HG02759 (cell line): ENCODE data around the gene SNX13.

Source experiments
- ATAC-seq: cut with Tn5 transposase; IDR thresholded peaks from one replicate; pipeline ENCODE4 v1.9.1; 2021; ENCODE audit warnings: mild to moderate bottlenecking, moderate library complexity; ENCODE audit not compliant: unreplicated experiment

The SNX13 gene, protein sequence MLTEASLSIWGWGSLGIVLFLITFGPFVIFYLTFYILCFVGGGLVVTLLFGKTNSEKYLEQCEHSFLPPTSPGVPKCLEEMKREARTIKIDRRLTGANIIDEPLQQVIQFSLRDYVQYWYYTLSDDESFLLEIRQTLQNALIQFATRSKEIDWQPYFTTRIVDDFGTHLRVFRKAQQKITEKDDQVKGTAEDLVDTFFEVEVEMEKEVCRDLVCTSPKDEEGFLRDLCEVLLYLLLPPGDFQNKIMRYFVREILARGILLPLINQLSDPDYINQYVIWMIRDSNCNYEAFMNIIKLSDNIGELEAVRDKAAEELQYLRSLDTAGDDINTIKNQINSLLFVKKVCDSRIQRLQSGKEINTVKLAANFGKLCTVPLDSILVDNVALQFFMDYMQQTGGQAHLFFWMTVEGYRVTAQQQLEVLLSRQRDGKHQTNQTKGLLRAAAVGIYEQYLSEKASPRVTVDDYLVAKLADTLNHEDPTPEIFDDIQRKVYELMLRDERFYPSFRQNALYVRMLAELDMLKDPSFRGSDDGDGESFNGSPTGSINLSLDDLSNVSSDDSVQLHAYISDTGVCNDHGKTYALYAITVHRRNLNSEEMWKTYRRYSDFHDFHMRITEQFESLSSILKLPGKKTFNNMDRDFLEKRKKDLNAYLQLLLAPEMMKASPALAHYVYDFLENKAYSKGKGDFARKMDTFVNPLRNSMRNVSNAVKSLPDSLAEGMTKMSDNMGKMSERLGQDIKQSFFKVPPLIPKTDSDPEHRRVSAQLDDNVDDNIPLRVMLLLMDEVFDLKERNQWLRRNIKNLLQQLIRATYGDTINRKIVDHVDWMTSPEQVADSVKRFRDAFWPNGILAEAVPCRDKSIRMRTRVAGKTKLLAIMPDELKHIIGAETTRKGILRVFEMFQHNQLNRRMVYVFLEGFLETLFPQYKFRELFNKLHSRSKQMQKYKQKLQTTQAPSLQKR

DNA sequence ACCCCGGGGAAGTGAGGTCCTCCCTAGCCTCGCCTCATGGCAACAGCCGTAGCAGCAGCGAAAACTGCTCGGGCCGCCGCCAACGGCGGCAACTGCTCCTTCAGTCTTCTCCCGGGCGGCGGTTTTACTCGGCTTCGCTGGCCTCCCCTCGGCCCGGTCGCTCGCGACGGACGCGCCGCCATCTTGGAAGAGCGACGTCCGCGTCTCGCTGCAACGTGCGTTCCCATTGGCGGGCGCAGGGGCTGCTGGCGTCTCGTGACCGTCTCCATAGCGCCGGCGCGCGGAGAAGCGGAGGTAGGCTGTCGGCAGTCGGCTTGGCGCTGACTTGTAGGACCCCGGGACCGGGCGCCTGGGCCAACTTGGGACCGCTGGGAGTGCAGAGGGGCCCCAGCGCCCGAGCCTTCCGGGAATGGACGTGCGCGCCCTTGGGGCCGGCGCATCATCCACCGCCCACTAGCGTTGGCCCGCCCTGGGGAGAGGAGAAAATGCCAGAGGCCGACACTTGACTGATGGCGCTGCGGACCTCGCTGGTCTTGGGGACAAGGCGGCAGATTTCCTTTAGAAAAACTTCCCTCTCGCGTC lies at the start of gene SNX13:
Gene SNX13, minus strand, starts transcription at position 193 of the 582 bp plus-strand sequence. CDS start 199 bp downstream, outside the sequence.
- ATAC-seq: peak; percentile 94

DNA sequence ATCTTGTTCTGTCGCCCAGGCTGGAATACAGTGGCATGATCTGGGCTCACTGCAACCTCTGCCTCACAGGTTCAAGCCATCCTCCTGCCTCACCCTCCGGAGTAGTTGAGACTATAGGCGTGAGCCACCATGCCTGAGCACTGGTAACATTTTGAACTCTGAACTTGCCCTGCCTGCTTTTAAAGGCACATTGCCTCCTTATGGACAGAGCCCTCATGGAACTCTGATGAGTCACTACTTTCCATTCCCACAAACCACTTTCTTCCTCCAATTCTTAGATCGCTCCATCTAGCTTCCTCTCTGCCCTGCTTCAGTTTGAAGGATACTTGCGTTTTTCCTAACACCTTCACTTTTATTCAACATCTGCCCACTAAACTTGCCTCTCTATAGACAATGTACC lies 49.3 kb upstream of the SNX13 start:
- no peak for ATAC-seq

DNA sequence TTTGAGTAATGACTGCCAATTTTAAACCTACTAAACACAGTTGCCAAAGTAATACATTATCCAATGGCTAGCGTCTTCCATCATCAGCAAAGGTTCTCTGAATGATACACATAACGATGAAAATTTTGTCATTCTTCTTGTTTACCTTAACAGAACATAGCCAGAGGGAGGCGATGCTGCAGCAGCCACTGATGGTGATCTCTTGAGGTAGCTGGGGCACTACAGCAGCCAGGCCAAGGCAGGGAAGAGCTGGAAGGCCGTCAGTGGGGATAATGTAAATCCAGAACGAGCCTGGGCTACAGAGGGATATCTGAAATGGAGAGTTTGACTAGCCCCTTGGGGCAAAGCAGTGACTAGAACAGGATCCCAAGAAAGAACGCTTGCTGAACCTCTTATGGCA lies 48.6 kb upstream of the SNX13 start:
- ATAC-seq: no peak

DNA sequence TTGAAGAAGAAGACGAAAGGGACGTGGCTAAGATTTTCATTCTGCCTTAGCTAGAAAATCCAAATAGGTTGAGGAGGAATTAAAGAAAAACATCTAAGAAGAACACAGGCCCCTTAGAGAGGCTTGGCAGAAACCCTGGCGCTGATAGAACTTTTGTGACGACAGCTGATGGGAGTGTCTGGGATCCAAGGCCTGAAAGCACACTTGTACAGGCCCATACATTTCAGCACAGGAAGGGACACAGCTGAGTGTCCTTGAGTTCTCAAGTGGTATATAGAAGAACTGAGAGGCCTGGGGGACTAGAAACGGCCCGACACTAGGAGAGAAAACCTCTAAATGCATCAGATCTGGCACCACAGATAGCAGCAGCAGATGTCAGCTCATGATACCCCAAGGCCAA lies 47.8 kb upstream of the SNX13 start:
- ATAC-seq: no peak

DNA sequence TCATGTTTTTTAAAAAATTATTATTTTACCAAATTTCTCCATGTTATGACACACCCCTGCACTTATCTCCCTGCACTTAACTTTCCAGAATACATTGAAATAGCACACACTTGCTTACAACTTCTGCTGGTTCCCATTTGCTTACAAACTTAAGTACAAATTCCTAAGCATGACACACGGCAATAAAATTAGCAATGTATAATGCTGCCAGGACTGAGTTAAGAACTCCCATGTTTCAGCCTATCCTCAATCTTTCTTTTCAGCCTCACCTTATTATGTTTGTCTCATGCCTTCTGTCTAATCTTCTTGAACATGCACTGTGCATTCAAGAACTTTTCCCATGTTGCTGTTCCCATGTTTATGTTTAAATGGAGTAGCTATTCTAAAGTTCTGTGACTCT lies 46.6 kb upstream of the SNX13 start:
- ATAC-seq: no peak

DNA sequence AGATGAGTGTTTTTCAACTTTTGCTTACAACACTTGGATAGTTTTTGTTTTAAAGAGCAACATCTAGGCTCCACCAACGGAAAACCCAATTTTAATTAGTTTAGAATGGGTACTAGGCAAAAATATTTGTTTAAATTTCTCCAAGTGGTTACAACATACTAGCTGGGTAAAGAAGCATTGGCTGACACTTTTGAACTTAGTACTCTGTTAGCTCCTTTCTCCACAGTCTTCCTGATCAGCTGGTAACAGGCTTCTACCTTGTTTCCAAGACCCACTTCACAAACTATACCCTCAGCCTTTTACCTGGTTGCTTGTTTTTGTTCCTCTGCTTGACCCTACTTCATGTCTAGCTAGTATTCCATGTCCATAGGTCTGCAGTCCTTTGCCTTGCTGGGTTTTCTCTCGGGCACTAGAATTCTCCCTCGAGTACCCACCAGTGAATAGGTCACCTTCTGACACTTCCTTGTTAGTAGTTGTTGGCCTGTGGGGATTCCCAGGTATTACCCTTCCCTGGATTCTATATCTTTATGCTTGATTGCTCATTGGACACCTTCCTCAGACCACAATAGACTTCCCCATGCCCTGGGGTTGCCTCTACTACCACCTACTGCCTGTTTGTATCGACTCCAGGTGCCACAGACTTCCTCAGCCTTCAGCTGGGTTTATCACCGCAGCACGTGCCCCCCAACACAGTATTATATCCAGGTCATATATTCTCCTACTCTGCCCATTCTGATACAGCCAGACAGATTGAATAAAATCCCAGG lies 45.4 kb upstream of the SNX13 start:
- no peak for ATAC-seq

DNA sequence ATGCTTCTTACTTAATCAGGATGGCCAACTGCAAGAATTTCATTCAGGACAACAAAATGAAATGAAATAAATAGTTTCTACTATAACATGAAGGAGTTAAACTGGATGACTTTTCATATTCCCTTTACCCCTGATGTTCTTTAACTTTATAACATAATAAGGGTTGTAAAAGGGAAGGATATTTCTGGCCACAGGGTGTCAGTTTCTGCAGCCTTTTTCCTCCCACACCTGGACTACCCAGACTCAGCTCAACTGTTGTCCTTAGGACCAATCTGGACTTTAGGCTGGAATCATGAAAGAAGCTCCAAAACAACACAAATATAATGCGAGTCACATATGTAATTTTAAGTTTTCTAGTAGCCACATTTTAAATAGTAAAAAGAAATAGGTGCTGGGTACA lies 44.0 kb upstream of the SNX13 start:
- no peak for ATAC-seq

DNA sequence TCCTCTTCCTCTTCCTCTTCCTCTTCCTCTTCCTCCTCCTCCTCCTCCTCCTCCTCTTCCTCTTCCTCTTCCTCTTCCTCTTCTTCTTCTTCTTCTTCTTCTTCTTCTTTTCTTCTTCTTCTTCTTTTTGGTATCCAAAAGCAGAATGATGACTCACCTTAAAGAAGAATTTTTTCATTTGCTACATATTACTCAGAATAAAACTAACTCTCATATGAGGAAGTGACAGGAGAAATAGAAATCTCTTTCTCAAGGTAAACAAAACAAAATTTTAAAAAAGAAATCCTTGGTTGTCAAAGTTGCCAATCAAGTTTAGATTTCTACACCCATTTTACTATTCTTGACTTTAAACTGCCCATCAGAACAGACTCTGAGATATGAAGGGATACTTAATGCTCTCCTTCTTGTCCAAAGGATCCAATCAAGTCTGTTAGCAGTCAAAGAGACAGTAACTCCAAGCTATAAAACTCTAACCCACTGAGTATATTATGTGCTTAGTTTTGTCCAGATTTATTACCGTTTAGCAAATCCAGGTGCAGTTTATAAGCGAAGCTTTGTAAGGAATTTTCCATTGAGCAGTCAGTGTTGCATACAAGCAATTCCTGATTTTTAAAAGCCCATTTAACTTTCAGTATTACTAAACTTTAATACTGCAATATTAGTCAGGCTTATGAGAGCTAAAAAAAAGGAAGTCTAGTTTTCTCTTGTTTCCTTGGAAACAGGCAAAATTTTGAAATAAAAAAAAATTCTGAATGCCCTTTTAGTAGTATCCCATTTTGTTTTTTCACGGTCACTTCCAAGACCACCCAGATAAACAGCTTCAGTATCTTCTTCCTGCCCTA lies 43.1 kb upstream of the SNX13 start:
- ATAC-seq: no peak

DNA sequence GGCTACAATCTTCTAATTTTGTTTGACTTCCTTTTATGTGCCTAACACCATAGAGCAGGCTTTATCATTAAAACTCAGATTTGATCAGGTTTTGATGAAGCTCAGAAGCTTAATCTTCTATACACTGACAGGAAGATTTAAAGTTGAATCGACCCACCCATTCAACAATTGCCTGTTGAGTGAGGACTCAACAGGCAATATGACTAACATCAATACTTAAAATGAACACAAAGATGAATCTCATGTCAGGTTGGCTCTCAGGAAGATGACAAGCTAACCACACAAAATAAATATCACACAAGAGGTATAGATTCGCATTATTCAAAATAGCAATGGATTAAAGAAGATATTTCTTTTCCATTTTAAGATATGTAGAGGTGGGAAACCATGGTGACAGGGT lies 36.7 kb upstream of the SNX13 start:
- ATAC-seq: no peak

DNA sequence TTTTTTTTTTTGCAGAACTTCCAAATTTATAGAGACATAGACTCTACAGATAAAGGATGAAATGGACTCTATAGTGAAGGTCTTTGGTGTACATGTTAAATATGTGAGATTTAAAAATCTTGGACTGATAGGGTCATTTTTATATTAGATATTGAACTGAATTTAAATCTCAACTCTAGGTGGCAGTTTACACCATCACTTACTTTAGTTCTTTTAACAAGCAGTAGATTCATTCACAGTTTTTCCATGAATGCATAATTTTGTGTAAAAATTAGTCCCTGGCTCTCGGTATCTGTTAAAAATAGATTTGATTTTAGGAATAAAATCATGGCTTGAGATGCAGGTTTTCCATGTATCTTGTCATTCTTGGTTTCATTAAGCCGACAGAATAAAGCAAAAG lies 31.1 kb upstream of the SNX13 start:
- ATAC-seq: no peak

DNA sequence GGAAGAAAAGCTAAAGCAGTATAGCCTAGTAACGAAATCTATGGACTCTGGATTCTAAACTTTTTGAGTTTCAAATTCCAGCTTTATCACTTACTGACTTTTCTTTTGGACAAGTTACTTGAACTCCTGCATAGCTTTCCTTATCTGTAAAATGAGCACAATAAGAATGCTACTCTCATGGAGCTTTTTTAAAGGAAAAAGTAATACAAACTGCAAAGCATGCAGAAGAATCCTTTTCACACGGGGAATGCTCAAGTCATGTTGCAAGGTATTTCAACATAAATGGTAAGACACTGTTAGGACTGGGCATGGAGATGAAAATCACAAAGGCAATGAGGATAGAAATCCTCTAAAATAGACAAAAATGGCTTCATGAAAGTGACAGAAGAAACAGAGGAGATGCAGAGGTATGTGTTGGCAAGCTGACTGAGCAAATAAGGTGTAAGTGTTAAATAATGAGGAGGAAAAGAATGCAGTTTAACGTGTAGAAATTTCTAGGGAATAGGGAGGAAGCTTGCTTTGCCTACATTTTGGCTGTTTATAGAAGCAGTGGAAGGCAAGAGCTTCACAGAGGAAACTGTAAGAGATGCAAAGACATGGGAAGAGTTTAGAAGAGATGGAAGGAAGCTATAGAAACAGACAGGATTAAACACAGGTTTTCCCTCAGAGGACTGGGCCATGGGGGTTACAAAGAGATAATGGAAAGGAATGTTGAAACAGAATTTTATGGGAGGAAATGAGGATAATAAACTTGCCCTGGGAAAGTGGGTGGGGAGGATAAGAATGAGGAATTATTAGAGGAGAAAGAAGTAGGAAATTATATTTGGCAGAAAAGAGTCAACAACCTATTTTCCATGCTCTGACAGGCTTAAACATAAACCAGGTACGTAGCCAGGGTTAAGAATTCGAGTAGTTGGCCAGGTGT lies 28.8 kb upstream of the SNX13 start:
- ATAC-seq: no peak

DNA sequence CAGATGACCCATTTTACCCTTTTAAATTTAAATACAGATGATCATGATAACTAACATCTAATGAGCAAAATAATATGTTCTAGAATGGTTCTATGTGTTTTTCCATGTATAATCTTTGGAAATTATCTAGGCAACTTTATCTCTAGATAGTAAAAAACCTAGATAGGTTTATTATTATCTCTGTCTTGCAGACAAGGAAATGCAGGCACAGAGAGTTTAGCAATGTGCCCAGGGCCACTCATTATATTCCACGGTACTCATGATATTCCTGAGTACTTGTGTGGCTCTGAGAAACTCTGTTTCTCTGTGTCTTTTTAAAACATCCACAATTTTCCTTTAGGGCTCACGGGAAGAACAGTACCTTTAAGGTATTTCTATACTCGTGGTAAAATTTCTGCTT lies 26.4 kb upstream of the SNX13 start:
- no peak for ATAC-seq

DNA sequence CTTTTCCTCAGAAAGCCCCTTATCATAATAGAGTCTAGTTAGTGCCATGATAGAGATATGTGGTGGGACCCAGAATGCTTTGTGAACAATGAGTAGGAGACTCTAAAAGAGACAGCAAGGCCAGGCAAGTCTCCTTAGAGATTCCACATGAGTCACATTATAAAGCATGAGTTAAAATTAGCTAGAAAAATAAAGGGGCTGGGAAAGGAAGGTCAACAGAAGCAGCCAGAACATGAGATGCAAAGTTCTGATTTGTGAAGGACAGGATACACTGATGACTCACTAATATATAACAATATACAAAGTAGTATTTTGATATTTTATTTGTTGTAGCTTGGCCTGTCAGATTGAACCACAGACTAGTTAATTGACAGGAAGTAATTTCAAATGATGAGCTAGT lies 25.3 kb upstream of the SNX13 start:
- no peak for ATAC-seq

DNA sequence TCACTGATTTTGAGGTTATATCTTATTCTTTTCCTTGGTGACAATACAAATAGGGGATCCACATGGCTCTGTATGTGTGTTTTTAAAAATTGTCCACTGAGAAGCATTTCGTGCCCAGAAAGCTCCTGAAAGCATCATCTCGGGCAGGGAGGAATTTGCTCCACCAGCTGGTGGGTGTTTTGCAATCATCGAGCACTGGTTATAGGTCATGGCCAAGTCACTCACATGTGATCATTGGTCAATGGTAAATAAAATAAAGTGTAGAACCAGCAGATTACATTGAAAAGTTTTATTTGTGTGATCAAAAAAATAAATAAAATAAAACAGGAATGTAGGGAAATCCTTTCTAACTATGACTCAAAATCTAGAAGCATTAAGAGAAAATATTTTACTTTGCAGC lies 23.0 kb upstream of the SNX13 start:
- ATAC-seq: no peak

DNA sequence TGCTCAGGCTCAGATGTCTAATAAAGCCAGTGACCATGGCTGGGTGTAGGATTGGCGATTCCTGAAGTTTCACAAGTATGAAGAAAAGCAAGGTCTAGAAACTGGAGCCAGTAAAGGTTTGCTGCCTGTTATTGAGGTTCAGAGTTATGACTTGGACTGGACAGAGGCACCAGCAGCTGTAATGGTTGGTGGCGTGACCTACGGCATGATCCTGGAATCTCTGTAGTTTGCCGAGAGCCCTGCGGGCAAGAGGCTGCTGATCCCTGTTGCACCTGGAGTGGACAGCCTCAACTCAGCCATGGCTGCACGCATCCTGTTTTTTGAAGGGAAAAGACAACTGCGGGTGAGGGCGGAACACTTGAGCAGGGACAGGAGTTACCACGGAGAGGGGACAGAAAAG lies 22.4 kb upstream of the SNX13 start:
- ATAC-seq: no peak

DNA sequence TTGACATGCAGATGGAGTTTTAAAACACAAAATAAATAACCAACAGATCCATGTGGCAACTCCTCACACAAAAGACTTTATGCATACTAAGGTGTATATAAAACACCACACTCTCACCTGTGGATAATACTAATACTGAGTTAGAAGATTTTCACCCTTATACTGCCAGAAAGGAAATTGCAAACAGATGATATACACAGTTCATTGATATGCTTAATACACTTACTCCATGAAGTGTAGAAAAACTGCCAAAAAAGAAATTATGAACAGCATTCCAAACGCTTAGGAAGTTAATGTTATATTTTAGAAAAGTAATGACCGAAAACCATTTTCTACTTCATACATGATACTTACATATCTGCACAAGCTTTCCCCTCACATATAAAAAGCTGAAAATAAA lies 17.6 kb upstream of the SNX13 start:
- no peak for ATAC-seq

DNA sequence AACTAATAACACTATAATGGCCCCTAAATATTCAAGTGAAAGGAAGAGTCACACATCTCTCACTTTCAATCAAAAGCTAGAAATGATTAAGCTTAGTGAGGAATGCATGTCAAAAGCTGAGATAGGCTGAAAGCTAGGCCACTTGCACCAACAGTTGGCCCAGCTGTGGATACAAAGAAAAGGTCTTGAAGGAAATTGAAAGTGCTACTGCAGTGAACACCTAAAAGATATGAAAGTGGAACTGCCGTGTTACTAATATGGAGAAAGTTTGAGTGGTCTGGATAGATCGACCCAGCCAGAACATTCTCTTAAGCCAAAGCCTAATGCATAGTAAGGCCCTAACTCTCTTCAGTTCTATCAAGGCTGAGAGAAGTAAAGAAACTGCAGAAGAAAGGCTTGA lies 12.1 kb upstream of the SNX13 start:
- peak; percentile 99 for ATAC-seq

DNA sequence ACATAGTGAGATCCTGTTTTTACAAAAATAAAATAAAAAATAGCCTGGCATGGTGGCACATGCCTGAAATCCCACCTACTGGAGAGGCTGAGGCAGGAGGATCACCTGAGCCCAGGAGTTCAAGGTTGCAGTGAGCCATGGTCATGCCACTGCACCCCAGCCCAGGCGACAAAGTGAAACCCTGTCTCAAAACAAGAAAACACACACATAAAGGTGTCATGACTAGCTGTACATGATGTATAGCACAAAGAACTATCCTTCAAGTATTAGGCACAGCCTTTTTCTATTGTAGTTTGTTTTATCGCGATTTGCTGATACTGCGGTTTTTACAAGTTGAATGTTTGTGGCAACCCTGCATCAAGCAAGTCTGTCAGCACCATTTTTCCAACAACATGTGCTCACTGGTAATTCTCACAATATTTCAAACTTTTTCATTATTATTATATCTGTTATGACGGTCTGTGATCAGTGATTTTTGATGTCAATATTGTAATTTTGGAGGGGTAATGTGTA lies 11.5 kb upstream of the SNX13 start:
- no peak for ATAC-seq
